Measurements from ENCODE around the gene EIF4EBP3.

DNA sequence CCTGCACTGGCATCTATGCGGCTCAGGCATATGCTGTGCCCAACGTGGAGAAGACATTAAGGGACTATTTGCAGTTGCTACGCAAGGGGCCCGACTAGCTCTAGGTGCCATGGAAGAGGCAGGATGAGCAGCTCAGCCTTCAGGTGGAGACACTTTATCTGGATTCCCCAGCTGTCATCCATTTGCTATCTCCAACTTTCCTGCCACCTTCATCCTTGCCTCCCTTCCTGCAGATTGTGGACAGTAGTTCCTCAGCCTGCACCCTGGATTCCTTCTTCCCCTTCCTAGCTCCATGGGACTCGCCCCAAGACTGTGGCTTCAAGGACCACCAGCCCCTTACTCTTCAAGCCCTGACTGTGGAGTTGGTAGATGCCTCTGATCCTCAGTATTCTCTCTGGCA is 19.2 kb downstream of the EIF4EBP3 start:
- no peak for TF ChIP-seq NFYA (IDR thresholded peaks at IDR 0.05; ENCODE audit: borderline replicate concordance, low read depth, low read length)
- no peak for TF ChIP-seq FOS (IDR thresholded peaks at IDR 0.05; ENCODE audit: borderline replicate concordance, extremely low read depth, insufficient read length)
- TF ChIP-seq, protein P1, sequence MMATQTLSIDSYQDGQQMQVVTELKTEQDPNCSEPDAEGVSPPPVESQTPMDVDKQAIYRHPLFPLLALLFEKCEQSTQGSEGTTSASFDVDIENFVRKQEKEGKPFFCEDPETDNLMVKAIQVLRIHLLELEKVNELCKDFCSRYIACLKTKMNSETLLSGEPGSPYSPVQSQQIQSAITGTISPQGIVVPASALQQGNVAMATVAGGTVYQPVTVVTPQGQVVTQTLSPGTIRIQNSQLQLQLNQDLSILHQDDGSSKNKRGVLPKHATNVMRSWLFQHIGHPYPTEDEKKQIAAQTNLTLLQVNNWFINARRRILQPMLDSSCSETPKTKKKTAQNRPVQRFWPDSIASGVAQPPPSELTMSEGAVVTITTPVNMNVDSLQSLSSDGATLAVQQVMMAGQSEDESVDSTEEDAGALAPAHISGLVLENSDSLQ (IDR thresholded peaks at IDR 0.05), result no peak
- no peak for TF ChIP-seq HCFC1 (IDR thresholded peaks at IDR 0.05; ENCODE audit: low read length)
- no peak for TF ChIP-seq MXI1 (IDR thresholded peaks at IDR 0.05; ENCODE audit: low read depth, low read length)
- TF ChIP-seq SIN3A (IDR thresholded peaks at IDR 0.05; ENCODE audit: low read depth, low read length), result no peak
- TF ChIP-seq, protein P2, sequence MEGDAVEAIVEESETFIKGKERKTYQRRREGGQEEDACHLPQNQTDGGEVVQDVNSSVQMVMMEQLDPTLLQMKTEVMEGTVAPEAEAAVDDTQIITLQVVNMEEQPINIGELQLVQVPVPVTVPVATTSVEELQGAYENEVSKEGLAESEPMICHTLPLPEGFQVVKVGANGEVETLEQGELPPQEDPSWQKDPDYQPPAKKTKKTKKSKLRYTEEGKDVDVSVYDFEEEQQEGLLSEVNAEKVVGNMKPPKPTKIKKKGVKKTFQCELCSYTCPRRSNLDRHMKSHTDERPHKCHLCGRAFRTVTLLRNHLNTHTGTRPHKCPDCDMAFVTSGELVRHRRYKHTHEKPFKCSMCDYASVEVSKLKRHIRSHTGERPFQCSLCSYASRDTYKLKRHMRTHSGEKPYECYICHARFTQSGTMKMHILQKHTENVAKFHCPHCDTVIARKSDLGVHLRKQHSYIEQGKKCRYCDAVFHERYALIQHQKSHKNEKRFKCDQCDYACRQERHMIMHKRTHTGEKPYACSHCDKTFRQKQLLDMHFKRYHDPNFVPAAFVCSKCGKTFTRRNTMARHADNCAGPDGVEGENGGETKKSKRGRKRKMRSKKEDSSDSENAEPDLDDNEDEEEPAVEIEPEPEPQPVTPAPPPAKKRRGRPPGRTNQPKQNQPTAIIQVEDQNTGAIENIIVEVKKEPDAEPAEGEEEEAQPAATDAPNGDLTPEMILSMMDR (IDR thresholded peaks at IDR 0.05 in 2 of 3, conservative IDR thresholded peaks at IDR 0.05 in 1 of 3; ENCODE audit: control insufficient read depth in 2 of 3, extremely low read depth in 1 of 3, insufficient read depth in 1 of 3, low read depth in 3 of 3, low read length in 3 of 3), result no peak
- no peak for TF ChIP-seq POLR2A (IDR thresholded peaks at IDR 0.05; ENCODE audit: low read depth, low read length)
- TF ChIP-seq, protein P3, sequence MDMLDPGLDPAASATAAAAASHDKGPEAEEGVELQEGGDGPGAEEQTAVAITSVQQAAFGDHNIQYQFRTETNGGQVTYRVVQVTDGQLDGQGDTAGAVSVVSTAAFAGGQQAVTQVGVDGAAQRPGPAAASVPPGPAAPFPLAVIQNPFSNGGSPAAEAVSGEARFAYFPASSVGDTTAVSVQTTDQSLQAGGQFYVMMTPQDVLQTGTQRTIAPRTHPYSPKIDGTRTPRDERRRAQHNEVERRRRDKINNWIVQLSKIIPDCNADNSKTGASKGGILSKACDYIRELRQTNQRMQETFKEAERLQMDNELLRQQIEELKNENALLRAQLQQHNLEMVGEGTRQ (IDR thresholded peaks at IDR 0.05; ENCODE audit: borderline replicate concordance, low read depth, low read length), result no peak
- TF ChIP-seq, protein P4, sequence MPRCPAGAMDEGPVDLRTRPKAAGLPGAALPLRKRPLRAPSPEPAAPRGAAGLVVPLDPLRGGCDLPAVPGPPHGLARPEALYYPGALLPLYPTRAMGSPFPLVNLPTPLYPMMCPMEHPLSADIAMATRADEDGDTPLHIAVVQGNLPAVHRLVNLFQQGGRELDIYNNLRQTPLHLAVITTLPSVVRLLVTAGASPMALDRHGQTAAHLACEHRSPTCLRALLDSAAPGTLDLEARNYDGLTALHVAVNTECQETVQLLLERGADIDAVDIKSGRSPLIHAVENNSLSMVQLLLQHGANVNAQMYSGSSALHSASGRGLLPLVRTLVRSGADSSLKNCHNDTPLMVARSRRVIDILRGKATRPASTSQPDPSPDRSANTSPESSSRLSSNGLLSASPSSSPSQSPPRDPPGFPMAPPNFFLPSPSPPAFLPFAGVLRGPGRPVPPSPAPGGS (IDR thresholded peaks at IDR 0.05; ENCODE audit: borderline replicate concordance, insufficient read depth, low read depth, low read length, poor library complexity, severe bottlenecking), result no peak
- TF ChIP-seq NFYB (IDR thresholded peaks at IDR 0.05; ENCODE audit: insufficient read depth, low read depth, low read length), result no peak
- TF ChIP-seq CREB1 (IDR thresholded peaks at IDR 0.05; ENCODE audit: low read depth), result no peak

Measured in GM12878 (cell line).